Cardiac fibroblast (primary cell): Measurements from ENCODE around the gene BPIFB1.

Experiments used
- DNase-seq, 2 donors: peaks; one replicate each; pipeline versions ENCODE4 v3.0.0 to v3.0.0-alpha.2; 2010; ENCODE audit warnings: low read depth in 2 of 2
- H3K4me3 ChIP-seq, 2 donors: replicated peaks in 1 of 2; 1 replicate in 1 of 2; 2 replicates in 1 of 2; pipeline ENCODE4 v1.5.1; 2011; ENCODE audit warnings: low read depth in 2 of 2, low read length in 2 of 2, mild to moderate bottlenecking in 2 of 2, moderate library complexity in 1 of 2
- CTCF ChIP-seq: IDR thresholded peaks from one replicate; pipeline ENCODE4 v1.5.1; 2011; ENCODE audit warnings: low read depth, mild to moderate bottlenecking, low read length, inconsistent platforms

The BPIFB1 gene

GRCh38 chr20:33281550-33282146 lies 1.4 kb upstream of the BPIFB1 start:
- DNase-seq = no peak
- H3K4me3 ChIP-seq = no peak overlapping the region
- no peak for TF ChIP-seq CTCF

- TF ChIP-seq CTCF = no peak
- H3K4me3 ChIP-seq = no peak overlapping the region
- no peak for DNase-seq
These were observed 649 bp upstream of the BPIFB1 start for GRCh38 chr20:33282196-33282934.

- H3K4me3 ChIP-seq = no peak overlapping the region
- no peak for DNase-seq
- no peak for TF ChIP-seq CTCF
These were observed 1.3 kb downstream of the BPIFB1 start for GRCh38 chr20:33284284-33284683.

- DNase-seq = no peak
- H3K4me3 ChIP-seq = no peak overlapping the region
- TF ChIP-seq CTCF = no peak
These were observed 1.9 kb downstream of the BPIFB1 start for GRCh38 chr20:33284937-33285336.

GRCh38 chr20:33285861-33286495 lies 3.0 kb downstream of the BPIFB1 start:
- DNase-seq = no peak
- no peak overlapping the region for H3K4me3 ChIP-seq
- no peak for TF ChIP-seq CTCF

- no peak overlapping the region for H3K4me3 ChIP-seq
- no peak for DNase-seq
- no peak for TF ChIP-seq CTCF
These were observed 4.9 kb downstream of the BPIFB1 start for GRCh38 chr20:33287884-33288283.
